ENCODE measurements around the gene LTBP4. TPM values are rescaled to one million over a fixed set of nuclear protein-coding genes. Genes with fewer than 3 reads are reported as not detected.
A peak's percentile ranks its signal among the peaks of the same experiment; 100 is the strongest.

LTBP4 gene
- total and polyA plus RNA-seq, 4 donors = 140 to 768 (median 506) TPM

GRCh38 chr19:40571831-40572495, 29.2 kb upstream of the LTBP4 start:
- DNase-seq (no peak), ATAC-seq (ENCODE audit: low FRiP score) (no peak)
- intact Hi-C loops (cut with DNase I) = no loop called here
- Histone ChIP-seq H3K4me1 (ENCODE audit: control insufficient read depth in 1 of 2, insufficient read depth in 2 of 2, low read length in 2 of 2) (no peaks in the 10 kb centered on the region), H3K4me3 (ENCODE audit: low read length in 2 of 2) (no peak overlapping the region), H3K27ac (ENCODE audit: low read depth in 1 of 2, low read length in 2 of 2) (no peak overlapping the region), H3K9me3 (ENCODE audit: control insufficient read depth, low read length) (no peaks in the 10 kb centered on the region), H3K36me3 (ENCODE audit: control insufficient read depth in 1 of 2, insufficient read depth in 2 of 2, low read length in 1 of 2) (no peaks in the 10 kb centered on the region), H3K27me3 (ENCODE audit: control insufficient read depth in 1 of 2, insufficient read depth in 2 of 2, low read length in 1 of 2) (no peaks in the 10 kb centered on the region)
- 80 to 81% methylated on average over 10 of the region's 10 CpGs for WGBS, 2 donors

GRCh38 chr19:40575326-40575725, 25.8 kb upstream of the LTBP4 start:
- no peak for ATAC-seq (ENCODE audit: low FRiP score)
- Histone ChIP-seq H3K4me1 (ENCODE audit: control insufficient read depth in 1 of 2, insufficient read depth in 2 of 2, low read length in 2 of 2) (no peaks in the 10 kb centered on the region), H3K27me3 (ENCODE audit: control insufficient read depth in 1 of 2, insufficient read depth in 2 of 2, low read length in 1 of 2) (no peaks in the 10 kb centered on the region), H3K4me3 (ENCODE audit: low read length in 2 of 2) (no peak overlapping the region), H3K9me3 (ENCODE audit: control insufficient read depth, low read length) (no peaks in the 10 kb centered on the region), H3K27ac (ENCODE audit: low read depth in 1 of 2, low read length in 2 of 2) (no peak overlapping the region), H3K36me3 (ENCODE audit: control insufficient read depth in 1 of 2, insufficient read depth in 2 of 2, low read length in 1 of 2) (peaks cover 0 to 1% of the 10 kb centered on the region in 2 donors)
- 73% methylated on average over 18 of the region's 18 CpGs for WGBS, 2 donors
- intact Hi-C loops (cut with DNase I) = loop anchor here in 1 of 2 donors (5.0 kb wide), 2 partner anchors 33 to 48 kb away; no protein-coding TSS in a partner anchor
- no peak for DNase-seq

- ATAC-seq (ENCODE audit: low FRiP score) = peak; percentile 4
- 1 to 2% methylated on average over 21 to 22 of the region's 22 CpGs for WGBS, 2 donors
- H3K9me3 ChIP-seq (ENCODE audit: control insufficient read depth, low read length) = no peaks in the 10 kb centered on the region
- intact Hi-C loops (cut with DNase I) = loop anchor here in 1 of 2 donors (5.0 kb wide), 2 partner anchors 34 to 49 kb away; no protein-coding TSS in a partner anchor
- H3K4me3 ChIP-seq (ENCODE audit: low read length in 2 of 2) = no peak overlapping the region
- no peak overlapping the region for H3K27ac ChIP-seq (ENCODE audit: low read depth in 1 of 2, low read length in 2 of 2)
- no peaks in the 10 kb centered on the region for H3K27me3 ChIP-seq (ENCODE audit: control insufficient read depth in 1 of 2, insufficient read depth in 2 of 2, low read length in 1 of 2)
- H3K4me1 ChIP-seq (ENCODE audit: control insufficient read depth in 1 of 2, insufficient read depth in 2 of 2, low read length in 2 of 2) = no peaks in the 10 kb centered on the region
- peaks cover 0 to 3% of the 10 kb centered on the region in 2 donors for H3K36me3 ChIP-seq (ENCODE audit: control insufficient read depth in 1 of 2, insufficient read depth in 2 of 2, low read length in 1 of 2)
- no peak for DNase-seq
Observed at GRCh38 chr19:40576151-40576584, 25.0 kb upstream of the LTBP4 start.

DNA sequence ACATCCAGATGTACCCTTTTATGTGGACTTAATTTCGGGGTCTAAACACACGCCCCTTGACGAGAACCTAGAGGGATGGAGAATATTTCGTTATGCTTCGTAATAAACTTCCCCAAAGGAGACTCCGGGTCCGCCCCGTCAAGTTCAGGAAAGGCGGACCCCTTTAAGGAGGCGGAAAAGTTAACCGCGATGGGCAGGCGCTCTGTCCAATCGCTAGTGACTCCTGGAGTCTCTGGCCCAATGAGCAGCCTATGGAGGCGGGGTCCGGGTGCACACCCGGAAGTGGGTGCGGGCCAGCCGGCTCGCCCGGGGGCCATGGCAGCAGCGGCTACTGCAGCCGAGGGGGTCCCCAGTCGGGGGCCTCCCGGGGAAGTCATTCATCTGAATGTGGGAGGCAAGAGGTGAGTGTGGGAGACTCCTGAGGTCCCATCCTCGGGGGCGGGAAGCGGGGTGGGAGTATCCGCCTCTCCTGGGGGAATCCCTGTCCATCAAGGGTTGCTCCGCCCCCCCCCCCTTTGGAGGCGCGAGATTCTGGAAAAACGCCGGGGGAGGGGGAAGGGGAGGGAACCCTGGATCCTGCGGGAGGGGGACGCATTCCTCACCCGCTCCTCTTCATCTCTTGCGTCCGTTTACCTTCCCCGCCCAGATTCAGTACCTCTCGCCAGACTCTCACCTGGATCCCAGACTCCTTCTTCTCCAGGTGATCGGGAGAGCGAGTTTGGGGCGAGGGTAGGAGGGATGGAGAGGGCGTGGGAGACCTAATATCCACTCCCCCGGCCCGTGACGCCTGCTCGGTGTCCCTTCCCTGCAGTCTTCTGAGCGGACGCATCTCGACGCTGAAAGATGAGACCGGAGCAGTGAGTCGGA, 24.4 kb upstream of the LTBP4 start, which contains the start of gene SHKBP1:
TSS of gene SHKBP1 (plus strand) at position 289 of the 867 bp plus-strand sequence. CDS start at position 316, 27 bp downstream.
- intact Hi-C loops (cut with DNase I) = loop anchor here in 1 of 2 donors (5.0 kb wide), 2 partner anchors 35 to 50 kb away; no protein-coding TSS in a partner anchor
- H3K27me3 ChIP-seq (ENCODE audit: control insufficient read depth in 1 of 2, insufficient read depth in 2 of 2, low read length in 1 of 2) = no peaks in the 10 kb centered on the region
- ATAC-seq (ENCODE audit: low FRiP score) (peak; percentile 95), DNase-seq (peak; percentile 97 to 98)
- H3K4me1 ChIP-seq (ENCODE audit: control insufficient read depth in 1 of 2, insufficient read depth in 2 of 2, low read length in 2 of 2) = no peaks in the 10 kb centered on the region
- 1 to 2% methylated on average over 44 to 53 of the region's 55 CpGs for WGBS, 2 donors
- peak within 1 kb of the TSS; percentile 65 to 93 for H3K4me3 ChIP-seq (ENCODE audit: low read length in 2 of 2)
- H3K36me3 ChIP-seq (ENCODE audit: control insufficient read depth in 1 of 2, insufficient read depth in 2 of 2, low read length in 1 of 2) = peaks cover 0 to 3% of the 10 kb centered on the region in 2 donors
- H3K9me3 ChIP-seq (ENCODE audit: control insufficient read depth, low read length) = no peaks in the 10 kb centered on the region
- H3K27ac ChIP-seq (ENCODE audit: low read depth in 1 of 2, low read length in 2 of 2) = no peak within 1 kb of the TSS

DNA sequence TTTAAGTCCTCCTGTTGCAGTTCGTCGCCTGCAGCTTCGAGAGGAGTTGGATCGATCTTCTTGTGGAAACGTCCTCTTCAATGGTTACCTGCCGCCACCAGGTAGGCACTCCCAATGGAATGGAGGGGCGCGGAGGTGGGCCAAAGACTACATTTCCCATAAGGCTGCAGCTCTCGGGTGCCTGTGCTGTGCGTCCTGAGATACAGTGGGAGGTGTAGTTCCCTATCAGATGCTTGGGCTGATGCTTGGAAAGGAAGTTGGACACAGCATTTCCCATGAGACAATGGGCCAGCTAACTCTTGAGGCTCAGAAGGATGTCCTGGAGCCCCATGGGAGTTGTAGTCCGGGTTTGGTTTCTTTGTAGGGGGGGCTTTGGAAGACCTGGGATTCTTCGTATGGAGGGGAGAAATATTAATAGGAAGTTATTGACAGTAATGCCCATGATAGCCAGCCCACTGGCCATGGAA, 22.7 kb upstream of the LTBP4 start:
- no peak for ATAC-seq (ENCODE audit: low FRiP score)
- H3K9me3 ChIP-seq (ENCODE audit: control insufficient read depth, low read length) = no peaks in the 10 kb centered on the region
- H3K4me1 ChIP-seq (ENCODE audit: control insufficient read depth in 1 of 2, insufficient read depth in 2 of 2, low read length in 2 of 2) = no peaks in the 10 kb centered on the region
- WGBS, 2 donors = 69 to 74% methylated on average over 12 of the region's 12 CpGs
- H3K27me3 ChIP-seq (ENCODE audit: control insufficient read depth in 1 of 2, insufficient read depth in 2 of 2, low read length in 1 of 2) = no peaks in the 10 kb centered on the region
- H3K36me3 ChIP-seq (ENCODE audit: control insufficient read depth in 1 of 2, insufficient read depth in 2 of 2, low read length in 1 of 2) = peaks cover 0 to 3% of the 10 kb centered on the region in 2 donors
- intact Hi-C loops (cut with DNase I) = loop anchor here in 1 of 2 donors (5.0 kb wide), 2 partner anchors 36 to 51 kb away; no protein-coding TSS in a partner anchor
- no peak overlapping the region for H3K4me3 ChIP-seq (ENCODE audit: low read length in 2 of 2)
- no peak overlapping the region for H3K27ac ChIP-seq (ENCODE audit: low read depth in 1 of 2, low read length in 2 of 2)
- no peak for DNase-seq

DNA sequence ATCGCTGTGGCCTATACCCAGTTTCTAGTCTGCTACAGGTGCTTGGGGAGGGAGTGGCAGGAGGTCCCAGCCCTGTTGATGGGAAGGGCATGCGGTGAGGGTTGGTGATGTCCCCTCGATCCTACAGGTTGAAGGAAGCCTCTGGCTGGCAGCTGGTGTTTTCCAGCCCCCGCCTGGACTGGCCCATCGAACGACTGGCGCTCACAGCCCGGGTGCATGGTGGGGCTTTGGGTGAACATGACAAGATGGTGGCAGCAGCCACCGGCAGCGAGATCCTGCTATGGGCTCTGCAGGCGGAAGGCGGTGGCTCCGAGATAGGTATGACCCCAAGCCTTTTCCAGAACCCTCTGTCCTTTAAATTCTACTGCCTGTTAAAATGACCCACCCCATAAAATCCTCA, 20.6 kb upstream of the LTBP4 start:
- no peak overlapping the region for H3K27ac ChIP-seq (ENCODE audit: low read depth in 1 of 2, low read length in 2 of 2)
- DNase-seq = no peak
- intact Hi-C loops (cut with DNase I) = no loop called here
- no peaks in the 10 kb centered on the region for H3K9me3 ChIP-seq (ENCODE audit: control insufficient read depth, low read length)
- no peaks in the 10 kb centered on the region for H3K27me3 ChIP-seq (ENCODE audit: control insufficient read depth in 1 of 2, insufficient read depth in 2 of 2, low read length in 1 of 2)
- H3K4me1 ChIP-seq (ENCODE audit: control insufficient read depth in 1 of 2, insufficient read depth in 2 of 2, low read length in 2 of 2) = no peaks in the 10 kb centered on the region
- no peak for ATAC-seq (ENCODE audit: low FRiP score)
- 97 to 99% methylated on average over 13 of the region's 13 CpGs for WGBS, 2 donors
- H3K4me3 ChIP-seq (ENCODE audit: low read length in 2 of 2) = no peak overlapping the region
- peaks cover 0 to 3% of the 10 kb centered on the region in 2 donors for H3K36me3 ChIP-seq (ENCODE audit: control insufficient read depth in 1 of 2, insufficient read depth in 2 of 2, low read length in 1 of 2)

- Histone ChIP-seq H3K4me1 (ENCODE audit: control insufficient read depth in 1 of 2, insufficient read depth in 2 of 2, low read length in 2 of 2) (no peaks in the 10 kb centered on the region), H3K4me3 (ENCODE audit: low read length in 2 of 2) (no peak overlapping the region), H3K27ac (ENCODE audit: low read depth in 1 of 2, low read length in 2 of 2) (no peak overlapping the region), H3K36me3 (ENCODE audit: control insufficient read depth in 1 of 2, insufficient read depth in 2 of 2, low read length in 1 of 2) (peaks cover 0 to 4% of the 10 kb centered on the region in 2 donors), H3K27me3 (ENCODE audit: control insufficient read depth in 1 of 2, insufficient read depth in 2 of 2, low read length in 1 of 2) (no peaks in the 10 kb centered on the region), H3K9me3 (ENCODE audit: control insufficient read depth, low read length) (no peaks in the 10 kb centered on the region)
- intact Hi-C loops (cut with DNase I) = no loop called here
- 96% methylated on average over 5 of the region's 5 CpGs for WGBS, 2 donors
- DNase-seq = no peak
- no peak for ATAC-seq (ENCODE audit: low FRiP score)
Observed at GRCh38 chr19:40581531-40581930, 19.6 kb upstream of the LTBP4 start.

- H3K9me3 ChIP-seq (ENCODE audit: control insufficient read depth, low read length) = no peaks in the 10 kb centered on the region
- no peak overlapping the region for H3K4me3 ChIP-seq (ENCODE audit: low read length in 2 of 2)
Observed at GRCh38 chr19:40582467-40582866, 18.7 kb upstream of the LTBP4 start.

More at GRCh38 chr19:40582467-40582866, 18.7 kb upstream of the LTBP4 start:
- H3K27ac ChIP-seq (ENCODE audit: low read depth in 1 of 2, low read length in 2 of 2) = no peak overlapping the region
- intact Hi-C loops (cut with DNase I) = no loop called here
- DNase-seq (no peak), ATAC-seq (ENCODE audit: low FRiP score) (no peak)
- whole genome bisulfite sequencing, 2 donors = 93 to 97% methylated on average over 2 of the region's 2 CpGs
- no peaks in the 10 kb centered on the region for H3K4me1 ChIP-seq (ENCODE audit: control insufficient read depth in 1 of 2, insufficient read depth in 2 of 2, low read length in 2 of 2)
- H3K36me3 ChIP-seq (ENCODE audit: control insufficient read depth in 1 of 2, insufficient read depth in 2 of 2, low read length in 1 of 2) = peaks cover 0 to 9% of the 10 kb centered on the region in 2 donors
- H3K27me3 ChIP-seq (ENCODE audit: control insufficient read depth in 1 of 2, insufficient read depth in 2 of 2, low read length in 1 of 2) = no peaks in the 10 kb centered on the region
